GM23248 (cell line): Measurements from ENCODE around the gene RARG. TPM values are rescaled to one million over a fixed set of nuclear protein-coding genes. Genes with fewer than 3 reads are reported as not detected.

Experiments used
- DNase-seq: peaks from one replicate; pipeline ENCODE4 v3.0.0-alpha.2; 2015
- H2AFZ ChIP-seq: fragments of 200-600 bp; sonication (generic); 2 replicates; pipeline ENCODE4 v1.6.1; 2016; ENCODE audit warnings: antibody characterized with exemption
- H3F3A ChIP-seq: fragments of 200-600 bp; sonication (generic); 2 replicates; pipeline ENCODE4 v1.6.1; 2016; ENCODE audit warnings: mild to moderate bottlenecking, antibody characterized with exemption, mixed run types; ENCODE audit not compliant: insufficient read depth
- H3K27ac ChIP-seq: fragments of 200-600 bp; sonication (generic); 2 replicates; pipeline ENCODE4 v1.5.1; 2016; ENCODE audit warnings: mild to moderate bottlenecking
- H3K27me3 ChIP-seq: fragments of 200-600 bp; sonication (generic); replicated peaks from 2 replicates; pipeline ENCODE4 v1.6.1; 2016; ENCODE audit warnings: mild to moderate bottlenecking; ENCODE audit not compliant: insufficient read depth
- H3K36me3 ChIP-seq: fragments of 200-600 bp; sonication (generic); 2 replicates; pipeline ENCODE4 v1.6.1; 2016; ENCODE audit warnings: low read depth, mild to moderate bottlenecking
- H3K4me1 ChIP-seq: fragments of 200-600 bp; sonication (generic); 2 replicates; pipeline ENCODE4 v1.6.1; 2016; ENCODE audit warnings: mild to moderate bottlenecking; ENCODE audit not compliant: insufficient read depth
- H3K4me2 ChIP-seq: fragments of 200-600 bp; sonication (generic); one replicate; pipeline ENCODE4 v1.6.1; 2016; ENCODE audit warnings: mild to moderate bottlenecking; ENCODE audit not compliant: unreplicated experiment
- H3K4me3 ChIP-seq: fragments of 200-600 bp; sonication (generic); 2 replicates; pipeline ENCODE4 v1.5.1; 2016; ENCODE audit warnings: mild to moderate bottlenecking
- H3K79me2 ChIP-seq: fragments of 200-600 bp; sonication (generic); 2 replicates; pipeline ENCODE4 v1.6.1; 2016; ENCODE audit warnings: mild to moderate bottlenecking; ENCODE audit not compliant: insufficient read depth
- H3K9ac ChIP-seq: fragments of 200-600 bp; sonication (generic); 2 replicates; pipeline ENCODE4 v1.6.1; 2016; ENCODE audit warnings: mild to moderate bottlenecking
- H3K9me2 ChIP-seq: fragments of 200-600 bp; sonication (generic); 2 replicates; pipeline ENCODE4 v1.6.1; 2016; ENCODE audit warnings: mixed run types, mild to moderate bottlenecking, moderate library complexity; ENCODE audit not compliant: insufficient read depth
- H3K9me3 ChIP-seq: fragments of 200-600 bp; sonication (generic); one replicate; pipeline ENCODE4 v1.6.1; 2017; ENCODE audit warnings: low read depth
- H4K20me1 ChIP-seq: fragments of 200-600 bp; sonication (generic); 2 replicates; pipeline ENCODE4 v1.6.0; 2016; ENCODE audit not compliant: insufficient read depth
- EZH2 ChIP-seq: fragments of 200-600 bp; sonication (generic); IDR thresholded peaks from 2 replicates; pipeline ENCODE4 v1.6.1; 2018; ENCODE audit warnings: antibody characterized with exemption, mild to moderate bottlenecking; ENCODE audit not compliant: insufficient read depth, poor library complexity, severe bottlenecking
- EZH2phosphoT487 ChIP-seq: fragments of 200-600 bp; sonication (generic); IDR thresholded peaks from 2 replicates; pipeline ENCODE4 v1.6.1; 2018; ENCODE audit warnings: antibody characterized with exemption, moderate library complexity, mild to moderate bottlenecking, low read depth; ENCODE audit not compliant: insufficient read depth
- WGBS, 2 experiments: methylation state at CpG; one replicate each; pipeline ENCODE4 v1.1.6; 2015 to 2017; ENCODE audit warnings: low lambda C conversion rate in 2 of 2, low coverage in 1 of 2; ENCODE audit errors: missing lambda C conversion rate in 2 of 2; 5-methylcytosine and 5-hydroxymethylcytosine counted together
- in situ Hi-C: fragments of 300-500 bp; cut with MboI; formaldehyde crosslinking; loops from 2 replicates; pipeline ENCODE4 v1.15.0; 2020
- polyA plus RNA-seq: library from polyadenylated mRNA; unstranded; fragments of >200 nt; fragmentation: Nextera tagmentation; extraction: Ambion mirVana; gene quantifications from 2 replicates; pipeline ENCODE4 v1.2.1, GENCODE V29; 2016
- total RNA-seq: library from RNA; depleted of rRNA; stranded (reverse); fragments of >200 nt; shearing (Covaris generic); gene quantifications from 2 replicates; pipeline ENCODE4 v1.2.3, GENCODE V29; 2014

Gene RARG
- total and polyA plus RNA-seq, 2 experiments from 2014 or later = 75.3 to 116 TPM

GRCh38 chr12:53276511-53276910 is 44.5 kb upstream of the RARG start:
- H3K9me2 ChIP-seq = no peaks in the 10 kb centered on the region
- H3K4me3 ChIP-seq = no peak overlapping the region
- H4K20me1 ChIP-seq = no peaks in the 10 kb centered on the region
- no peak overlapping the region for H3K4me2 ChIP-seq
- no peak overlapping the region for H3K9ac ChIP-seq
- no peaks in the 10 kb centered on the region for H3K27me3 ChIP-seq
- no peaks in the 10 kb centered on the region for H3K9me3 ChIP-seq
- in situ Hi-C loops = no loop called here
- no peak overlapping the region for H2AFZ ChIP-seq
- no peaks in the 10 kb centered on the region for H3F3A ChIP-seq
- no peaks in the 10 kb centered on the region for H3K4me1 ChIP-seq
- H3K79me2 ChIP-seq = peaks cover 4% of the 10 kb centered on the region; the same call in 1 of the 2 replicates
- TF ChIP-seq EZH2phosphoT487 (no peak), EZH2 (no peak)
- H3K36me3 ChIP-seq = no peaks in the 10 kb centered on the region
- no peak for DNase-seq
- 87 to 96% methylated on average over 9 to 11 of the region's 11 CpGs for WGBS, 2 experiments
- H3K27ac ChIP-seq = no peak overlapping the region

- in situ Hi-C loops = no loop called here
- no peak for DNase-seq
- no peaks in the 10 kb centered on the region for H3K36me3 ChIP-seq
These were observed 42.4 kb upstream of the RARG start for GRCh38 chr12:53274445-53274844.

GRCh38 chr12:53268630-53269562 is 36.9 kb upstream of the RARG start:
- no peaks in the 10 kb centered on the region for H4K20me1 ChIP-seq
- peaks cover 31% of the 10 kb centered on the region for H3K79me2 ChIP-seq
- peak overlapping the region; percentile 75 for H3K9ac ChIP-seq
- 57 to 61% methylated on average over 20 of the region's 20 CpGs for WGBS, 2 experiments
- H3K27me3 ChIP-seq = no peaks in the 10 kb centered on the region
- no peaks in the 10 kb centered on the region for H3K36me3 ChIP-seq
- no peaks in the 10 kb centered on the region for H3K9me2 ChIP-seq
- peak overlapping the region; percentile 97 for H3K4me2 ChIP-seq
- no peaks in the 10 kb centered on the region for H3F3A ChIP-seq
- H3K4me3 ChIP-seq = peak overlapping the region; percentile 85
- in situ Hi-C loops = no loop called here
- peak overlapping the region; percentile 36; the same call in 1 of the 2 replicates for H3K27ac ChIP-seq
- H3K9me3 ChIP-seq = no peaks in the 10 kb centered on the region
- H3K4me1 ChIP-seq = peaks cover 5% of the 10 kb centered on the region; the same call in 1 of the 2 replicates
- peak; percentile 28 for DNase-seq
- peak overlapping the region; percentile 98 for H2AFZ ChIP-seq
- TF ChIP-seq EZH2 = no peak
- no peak for TF ChIP-seq EZH2phosphoT487

More at GRCh38 chr12:53274445-53274844, 42.4 kb upstream of the RARG start:
- H3K27me3 ChIP-seq = no peaks in the 10 kb centered on the region
- H4K20me1 ChIP-seq = no peaks in the 10 kb centered on the region
- no peak overlapping the region for H3K9ac ChIP-seq
- H3K27ac ChIP-seq = no peak overlapping the region
- TF ChIP-seq EZH2phosphoT487 (no peak), EZH2 (no peak)
- H3K9me3 ChIP-seq = no peaks in the 10 kb centered on the region
- no peaks in the 10 kb centered on the region for H3F3A ChIP-seq
- 97% methylated on average over 5 of the region's 5 CpGs for WGBS, 2 experiments
- H3K4me3 ChIP-seq = no peak overlapping the region
- H3K4me1 ChIP-seq = no peaks in the 10 kb centered on the region
- H2AFZ ChIP-seq = no peak overlapping the region
- peaks cover 25% of the 10 kb centered on the region for H3K79me2 ChIP-seq
- H3K4me2 ChIP-seq = no peak overlapping the region
- no peaks in the 10 kb centered on the region for H3K9me2 ChIP-seq

GRCh38 chr12:53267999-53268629 is 36.1 kb upstream of the RARG start, which contains the start of gene ESPL1:
Gene ESPL1, plus strand, starts transcription at chr12:53268299. Its CDS starts 468 bp downstream, at chr12:53268767.
- peak; percentile 90 for DNase-seq
- TF ChIP-seq EZH2 = no peak
- TF ChIP-seq EZH2phosphoT487 = no peak
- peaks cover 5% of the 10 kb centered on the region; the same call in 1 of the 2 replicates for H3K4me1 ChIP-seq
- peak within 1 kb of the TSS; percentile 98 for H2AFZ ChIP-seq
- H3K4me3 ChIP-seq = peak within 1 kb of the TSS; percentile 85
- H3K9ac ChIP-seq = peak within 1 kb of the TSS; percentile 75
- no peaks in the 10 kb centered on the region for H3K9me2 ChIP-seq
- H3K4me2 ChIP-seq = peak within 1 kb of the TSS; percentile 97
- H3K27me3 ChIP-seq = no peaks in the 10 kb centered on the region
- 1 to 2% methylated on average over 53 to 56 of the region's 58 CpGs for WGBS, 2 experiments
- in situ Hi-C loops = no loop called here
- H3K36me3 ChIP-seq = no peaks in the 10 kb centered on the region
- H3K9me3 ChIP-seq = no peaks in the 10 kb centered on the region
- peaks cover 31% of the 10 kb centered on the region for H3K79me2 ChIP-seq
- no peaks in the 10 kb centered on the region for H3F3A ChIP-seq
- peak within 1 kb of the TSS; percentile 36 for H3K27ac ChIP-seq
- no peaks in the 10 kb centered on the region for H4K20me1 ChIP-seq
